GM19351 (cell line): ENCODE results near the gene PKN2.
"Not testable (repeated sequence)": the region's sequence is repeated elsewhere in the genome, so short reads cannot be mapped to it uniquely, and the experiment has no call there.

Experiments
- ATAC-seq: cut with Tn5 transposase; IDR thresholded peaks from one replicate; pipeline ENCODE4 v1.9.1; 2021; ENCODE audit warnings: mild to moderate bottlenecking, moderate library complexity; ENCODE audit not compliant: unreplicated experiment

The PKN2 gene

DNA sequence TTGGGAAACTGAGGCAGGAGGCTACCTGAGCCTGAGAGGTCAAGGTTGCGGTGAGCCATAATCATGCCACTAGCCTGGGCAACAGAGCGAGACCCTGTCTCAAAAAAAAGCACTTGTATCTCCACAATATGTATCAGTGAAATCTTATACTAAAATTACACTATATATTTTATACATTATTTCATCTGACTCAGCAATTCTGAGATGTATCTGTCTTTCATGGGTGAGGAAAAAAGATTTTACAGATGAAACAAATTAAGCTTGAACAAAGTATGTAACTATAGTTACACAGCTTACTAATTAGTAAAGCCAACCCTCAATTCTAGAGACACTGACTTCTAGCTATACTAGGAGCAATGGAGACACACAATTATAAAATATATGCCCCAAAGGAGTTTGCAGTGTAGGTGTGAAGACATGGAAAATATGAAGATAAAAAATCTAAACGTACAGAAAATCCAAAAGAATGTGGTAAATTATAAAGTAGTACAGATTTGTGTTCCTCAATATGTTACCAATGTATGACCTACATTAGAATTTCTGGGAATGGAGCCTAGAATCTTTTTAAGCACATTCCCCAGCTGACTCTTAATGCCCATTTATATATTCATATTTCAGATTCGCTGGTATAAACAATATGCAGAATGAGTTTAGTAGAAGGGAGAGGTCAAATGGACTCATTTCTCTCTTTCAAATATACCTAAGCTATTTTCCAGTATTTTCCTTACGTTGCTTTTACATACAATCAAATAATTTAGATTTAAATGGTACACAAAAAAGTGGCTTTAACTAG is 192.7 kb downstream of the PKN2 start:
- no peak for ATAC-seq

GRCh38 chr1:88877382-88877825 is 193.3 kb downstream of the PKN2 start:
- ATAC-seq = no peak

GRCh38 chr1:88877911-88878310 is 193.8 kb downstream of the PKN2 start:
- ATAC-seq = no peak

- no peak for ATAC-seq
Observed at GRCh38 chr1:88878731-88879130, 194.7 kb downstream of the PKN2 start.

DNA sequence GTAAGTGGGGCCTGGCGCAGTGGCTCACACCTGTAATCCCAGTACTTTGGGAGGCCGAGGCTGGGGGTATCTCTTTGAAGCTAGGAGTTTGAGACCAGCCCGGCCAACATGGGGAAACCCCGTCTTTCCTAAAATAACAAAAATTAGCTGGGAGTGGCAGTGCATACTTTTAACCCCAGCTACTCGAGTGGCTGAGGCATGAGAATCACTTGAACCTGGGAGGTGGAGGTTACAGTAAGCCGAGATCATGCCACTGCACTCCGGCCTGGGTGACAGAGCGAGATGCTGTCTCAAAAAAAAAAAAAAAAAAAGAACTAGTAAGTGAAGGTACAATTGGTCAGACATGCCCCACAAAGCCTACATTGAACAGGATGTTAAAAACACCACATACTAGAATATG is 196.6 kb downstream of the PKN2 start:
- ATAC-seq = not testable (repeated sequence)

- ATAC-seq = no peak
Observed at GRCh38 chr1:88883156-88883555, 199.1 kb downstream of the PKN2 start.
